Right atrium auricular region (tissue), 2 donors: Measurements from ENCODE around the gene LAMA5. TPM values are rescaled to one million over a fixed set of nuclear protein-coding genes. Genes with fewer than 3 reads are reported as not detected.

Experiments
- DNase-seq: peaks from one replicate; pipeline ENCODE4 v3.0.0-alpha.2; 2019; ENCODE audit warnings: low spot score
- H3K27ac ChIP-seq, 2 donors: fragments of 200-600 bp; sonication (generic); 1 replicate in 1 of 2; 2 replicates in 1 of 2; pipeline ENCODE4 v1.5.1; 2016 to 2019
- H3K27me3 ChIP-seq, 2 donors: fragments of 200-600 bp; sonication (generic); one replicate each; pipeline versions ENCODE4 v1.5.1 to v1.6.0; 2017 to 2019
- H3K36me3 ChIP-seq: fragments of 200-600 bp; sonication (generic); one replicate; pipeline ENCODE4 v1.5.1; 2016
- H3K4me1 ChIP-seq, 2 donors: fragments of 200-600 bp; sonication (generic); one replicate each; pipeline versions ENCODE4 v1.5.1 to v1.6.0; 2017 to 2019
- H3K4me3 ChIP-seq, 2 donors: fragments of 200-600 bp; sonication (generic); 1 replicate in 1 of 2; 2 replicates in 1 of 2; pipeline ENCODE4 v1.5.1; 2017 to 2019; ENCODE audit warnings: mild to moderate bottlenecking in 1 of 2, moderate library complexity in 1 of 2
- H3K9me3 ChIP-seq, 2 donors: fragments of 200-600 bp; sonication (generic); one replicate each; pipeline ENCODE4 v1.5.1; 2019
- CTCF ChIP-seq, 2 donors: fragments of 200-600 bp; sonication (generic); IDR thresholded peaks; one replicate each; pipeline ENCODE4 v1.5.1; 2019; ENCODE audit warnings: antibody characterized with exemption in 2 of 2
- total RNA-seq, 2 donors: library from RNA; depleted of rRNA; stranded (reverse); fragments of >200 nt; gene quantifications; one replicate each; pipeline ENCODE4 v1.1.0, GENCODE V29; 2016

LAMA5 gene
- total RNA-seq, 2 donors from 2014 or later = 61.1 to 69.4 TPM

GRCh38 chr20:62336775-62337557 lies 30.1 kb downstream of the LAMA5 start:
- TF ChIP-seq CTCF (IDR thresholded peaks at IDR 0.05) = no peak
- Histone ChIP-seq H3K9me3 (no peaks in the 10 kb centered on the region), H3K4me3 (no peak overlapping the region), H3K4me1 (no peaks in the 10 kb centered on the region), H3K36me3 (peaks cover 80% of the 10 kb centered on the region), H3K27me3 (no peaks in the 10 kb centered on the region), H3K27ac (no peak overlapping the region)
- DNase-seq = no peak

GRCh38 chr20:62336329-62336728 lies 30.8 kb downstream of the LAMA5 start:
- no peak for TF ChIP-seq CTCF (IDR thresholded peaks at IDR 0.05)
- Histone ChIP-seq H3K4me3 (no peak overlapping the region), H3K4me1 (no peaks in the 10 kb centered on the region), H3K27me3 (no peaks in the 10 kb centered on the region), H3K27ac (no peak overlapping the region), H3K36me3 (peaks cover 84% of the 10 kb centered on the region), H3K9me3 (no peaks in the 10 kb centered on the region)
- no peak for DNase-seq

- Histone ChIP-seq H3K27ac (no peak overlapping the region), H3K36me3 (peaks cover 81% of the 10 kb centered on the region), H3K9me3 (no peaks in the 10 kb centered on the region), H3K4me1 (no peaks in the 10 kb centered on the region), H3K27me3 (no peaks in the 10 kb centered on the region), H3K4me3 (no peak overlapping the region)
- no peak for DNase-seq
- no peak for TF ChIP-seq CTCF (IDR thresholded peaks at IDR 0.05)
These were observed 31.6 kb downstream of the LAMA5 start for GRCh38 chr20:62335532-62335931.

- no peak for DNase-seq
- Histone ChIP-seq H3K4me1 (no peaks in the 10 kb centered on the region), H3K27me3 (no peaks in the 10 kb centered on the region), H3K4me3 (no peak overlapping the region), H3K9me3 (no peaks in the 10 kb centered on the region), H3K27ac (no peak overlapping the region), H3K36me3 (peaks cover 83% of the 10 kb centered on the region)
- no peak for TF ChIP-seq CTCF (IDR thresholded peaks at IDR 0.05)
These were observed 32.2 kb downstream of the LAMA5 start for GRCh38 chr20:62334881-62335280.

- no peak for DNase-seq
- no peak overlapping the region for H3K4me3 ChIP-seq
- no peaks in the 10 kb centered on the region for H3K4me1 ChIP-seq
- no peak for TF ChIP-seq CTCF (IDR thresholded peaks at IDR 0.05)
- H3K36me3 ChIP-seq = peaks cover 84% of the 10 kb centered on the region
- no peak overlapping the region for H3K27ac ChIP-seq
- H3K27me3 ChIP-seq = no peaks in the 10 kb centered on the region
- H3K9me3 ChIP-seq = no peaks in the 10 kb centered on the region
These were observed 33.1 kb downstream of the LAMA5 start for GRCh38 chr20:62333820-62334595.
